ENCODE data around the gene EML5. TPM values are rescaled to one million over a fixed set of nuclear protein-coding genes. Genes with fewer than 3 reads are reported as not detected.

The EML5 gene
- total and polyA plus RNA-seq, 2 of the 13 experiments (the other 11 are each of a cell fraction or from before 2014, with no cell fraction given): 0.11 TPM; not detected in 1

- no peak for TF ChIP-seq ZBTB34 (CRISPR knock-in tag; IDR thresholded peaks at IDR 0.05)
Observed at GRCh38 chr14:88590173-88590572, 202.6 kb downstream of the EML5 start (continued).

GRCh38 chr14:88588081-88588480 is 204.7 kb downstream of the EML5 start:
- Histone ChIP-seq H3K4me1 (ENCODE audit: insufficient read depth, low read length) (no peaks in the 10 kb centered on the region), H2AFZ (ENCODE audit: low read length) (no peak overlapping the region), H3K27ac (ENCODE audit: extremely low read length, insufficient read depth, low read length) (no peak overlapping the region), H3K36me3 (replicated peaks in 1 of 2; ENCODE audit: control insufficient read depth in 1 of 2, insufficient read depth in 2 of 2, low read length in 2 of 2) (peaks cover 12 to 59% of the 10 kb centered on the region in 2 experiments), H3K4me3 (replicated peaks in 1 of 3; ENCODE audit: insufficient read depth in 1 of 3, low read depth in 2 of 3, low read length in 3 of 3) (no peak overlapping the region), H3K27me3 (ENCODE audit: control insufficient read depth in 1 of 2, insufficient read depth in 2 of 2, low read length in 2 of 2) (no peaks in the 10 kb centered on the region), H3K4me2 (ENCODE audit: low read depth, low read length) (no peak overlapping the region), H4K20me1 (ENCODE audit: insufficient read depth, low read length) (no peaks in the 10 kb centered on the region), H3K79me2 (ENCODE audit: insufficient read depth, low read length) (no peaks in the 10 kb centered on the region), H3K9ac (ENCODE audit: insufficient read depth, low read depth, low read length) (no peak overlapping the region), H3K9me3 (ENCODE audit: low read length) (no peaks in the 10 kb centered on the region)
- TF ChIP-seq PBX2 (CRISPR knock-in tag; IDR thresholded peaks at IDR 0.05) (no peak), NCOA1 (CRISPR knock-in tag; IDR thresholded peaks at IDR 0.05) (no peak), ZNF276 (CRISPR knock-in tag; IDR thresholded peaks at IDR 0.05; ENCODE audit: low read depth) (no peak), ELF4 (CRISPR knock-in tag; IDR thresholded peaks at IDR 0.05; ENCODE audit: borderline replicate concordance) (no peak), RFX5 (IDR thresholded peaks at IDR 0.05; ENCODE audit: low read depth, low read length) (no peak), RBM22 (optimal IDR thresholded peaks at IDR 0.05; ENCODE audit: low read length) (no peak), YY1 (IDR thresholded peaks at IDR 0.05; ENCODE audit: insufficient read depth, insufficient replicate concordance, low read depth, low read length) (no peak), ZNF775 (CRISPR knock-in tag; IDR thresholded peaks at IDR 0.05; ENCODE audit: borderline replicate concordance) (no peak), JUNB (CRISPR knock-in tag; IDR thresholded peaks at IDR 0.05; ENCODE audit: borderline replicate concordance) (no peak), JDP2 (CRISPR knock-in tag; IDR thresholded peaks at IDR 0.05; ENCODE audit: borderline replicate concordance) (no peak), ZNF468 (CRISPR knock-in tag; IDR thresholded peaks at IDR 0.05) (no peak), FOXM1 (CRISPR knock-in tag; IDR thresholded peaks at IDR 0.05) (no peak), ZFP91 (CRISPR knock-in tag; IDR thresholded peaks at IDR 0.05; ENCODE audit: borderline replicate concordance) (no peak), SMARCE1 (IDR thresholded peaks at IDR 0.05; ENCODE audit: borderline replicate concordance) (no peak)
- TF ChIP-seq, protein P1, sequence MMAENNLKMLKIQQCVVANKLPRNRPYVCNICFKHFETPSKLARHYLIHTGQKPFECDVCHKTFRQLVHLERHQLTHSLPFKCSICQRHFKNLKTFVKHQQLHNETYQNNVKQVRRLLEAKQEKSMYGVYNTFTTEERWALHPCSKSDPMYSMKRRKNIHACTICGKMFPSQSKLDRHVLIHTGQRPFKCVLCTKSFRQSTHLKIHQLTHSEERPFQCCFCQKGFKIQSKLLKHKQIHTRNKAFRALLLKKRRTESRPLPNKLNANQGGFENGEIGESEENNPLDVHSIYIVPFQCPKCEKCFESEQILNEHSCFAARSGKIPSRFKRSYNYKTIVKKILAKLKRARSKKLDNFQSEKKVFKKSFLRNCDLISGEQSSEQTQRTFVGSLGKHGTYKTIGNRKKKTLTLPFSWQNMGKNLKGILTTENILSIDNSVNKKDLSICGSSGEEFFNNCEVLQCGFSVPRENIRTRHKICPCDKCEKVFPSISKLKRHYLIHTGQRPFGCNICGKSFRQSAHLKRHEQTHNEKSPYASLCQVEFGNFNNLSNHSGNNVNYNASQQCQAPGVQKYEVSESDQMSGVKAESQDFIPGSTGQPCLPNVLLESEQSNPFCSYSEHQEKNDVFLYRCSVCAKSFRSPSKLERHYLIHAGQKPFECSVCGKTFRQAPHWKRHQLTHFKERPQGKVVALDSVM (CRISPR knock-in tag; IDR thresholded peaks at IDR 0.05): no peak
- in situ Hi-C loops (cut with HindIII; ENCODE audit: extremely low pct_ligation_motif_present, low pct_unique_long_range_greater_than_20kb) (no loop called here), intact Hi-C loops (cut with micrococcal nuclease; ENCODE audit: unreplicated experiment) (no loop called here)
- no TSS peak for BruUV-seq (replicated peaks)
- WGBS (ENCODE audit: low lambda C conversion rate): 92% methylated on average over 5 of the region's 5 CpGs
- ATAC-seq (no peak), FAIRE-seq (no peak), DNase-seq (ENCODE audit: low spot score) (no peak)
- POLR2A ChIA-PET: no interaction called here
- CTCF ChIA-PET (ENCODE audit: low intra/inter-chr PET ratio, low total read pairs): no interaction called here
